ENCODE data around the gene ZNF180. TPM values are rescaled to one million over a fixed set of nuclear protein-coding genes. Genes with fewer than 3 reads are reported as not detected.

Gene ZNF180
- total RNA-seq, 6 donors from 2014 or later: 6.3 to 14.3 (median 10.0) TPM

GRCh38 chr19:44521370-44521769 lies 21.0 kb upstream of the ZNF180 start:
- Histone ChIP-seq H3K4me1 (no peaks in the 10 kb centered on the region), H3K27ac (no peak overlapping the region), H3K27me3 (no peaks in the 10 kb centered on the region), H3K4me3 (no peak overlapping the region), H3K36me3 (no peaks in the 10 kb centered on the region), H3K9me3 (no peaks in the 10 kb centered on the region)
- DNase-seq (no peak), ATAC-seq (ENCODE audit: low FRiP score in 2 of 2) (no peak)
- TF ChIP-seq CTCF (IDR thresholded peaks at IDR 0.05): no peak
- TF ChIP-seq POLR2AphosphoS5 (IDR thresholded peaks at IDR 0.05): no peak
- no peak for TF ChIP-seq POLR2A (IDR thresholded peaks at IDR 0.05)
- no peak for TF ChIP-seq EP300 (IDR thresholded peaks at IDR 0.05)
- WGBS, 2 donors: 88 to 93% methylated on average over 2 of the region's 2 CpGs

- H3K4me3 ChIP-seq: no peak overlapping the region
- no peak for TF ChIP-seq CTCF (IDR thresholded peaks at IDR 0.05)
- WGBS, 2 donors: 71 to 83% methylated on average over 6 to 7 of the region's 7 CpGs
Measured at GRCh38 chr19:44517146-44517545, 16.8 kb upstream of the ZNF180 start.

DNA sequence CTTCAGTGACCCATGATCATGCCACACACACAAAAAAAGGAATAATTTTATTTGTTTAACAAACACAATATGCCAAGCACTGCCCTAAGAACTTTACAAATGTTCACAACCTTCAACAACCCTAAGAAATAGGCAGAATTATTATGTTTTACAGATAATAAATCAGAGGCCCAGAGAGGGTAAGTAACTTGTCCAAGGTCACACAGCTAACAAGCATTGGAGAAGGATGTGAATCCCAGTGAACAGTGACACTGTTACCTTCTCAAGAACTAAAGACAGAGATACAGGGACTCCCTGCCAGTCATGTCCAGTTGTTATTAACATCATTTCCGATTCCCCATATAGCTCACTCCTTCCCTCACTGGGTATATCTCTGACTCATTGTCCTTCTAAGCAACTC lies 15.6 kb upstream of the ZNF180 start:
- no peak for TF ChIP-seq CTCF (IDR thresholded peaks at IDR 0.05)
- no peak for TF ChIP-seq POLR2AphosphoS5 (IDR thresholded peaks at IDR 0.05)
- no peak for TF ChIP-seq EP300 (IDR thresholded peaks at IDR 0.05)
- no peak for TF ChIP-seq POLR2A (IDR thresholded peaks at IDR 0.05)
- Histone ChIP-seq H3K36me3 (no peaks in the 10 kb centered on the region), H3K27me3 (no peaks in the 10 kb centered on the region), H3K4me1 (no peaks in the 10 kb centered on the region), H3K27ac (no peak overlapping the region), H3K9me3 (no peaks in the 10 kb centered on the region), H3K4me3 (no peak overlapping the region)
- no peak for ATAC-seq (ENCODE audit: low FRiP score in 2 of 2)
- no peak for DNase-seq
- 97 to 100% methylated on average over 1 of the region's 1 CpG for WGBS, 2 donors

More at GRCh38 chr19:44517146-44517545, 16.8 kb upstream of the ZNF180 start:
- ATAC-seq (ENCODE audit: low FRiP score in 2 of 2): no peak
- DNase-seq: no peak
- no peaks in the 10 kb centered on the region for H3K27me3 ChIP-seq
- no peaks in the 10 kb centered on the region for H3K36me3 ChIP-seq
- H3K9me3 ChIP-seq: no peaks in the 10 kb centered on the region
- H3K27ac ChIP-seq: no peak overlapping the region
- H3K4me1 ChIP-seq: no peaks in the 10 kb centered on the region

DNA sequence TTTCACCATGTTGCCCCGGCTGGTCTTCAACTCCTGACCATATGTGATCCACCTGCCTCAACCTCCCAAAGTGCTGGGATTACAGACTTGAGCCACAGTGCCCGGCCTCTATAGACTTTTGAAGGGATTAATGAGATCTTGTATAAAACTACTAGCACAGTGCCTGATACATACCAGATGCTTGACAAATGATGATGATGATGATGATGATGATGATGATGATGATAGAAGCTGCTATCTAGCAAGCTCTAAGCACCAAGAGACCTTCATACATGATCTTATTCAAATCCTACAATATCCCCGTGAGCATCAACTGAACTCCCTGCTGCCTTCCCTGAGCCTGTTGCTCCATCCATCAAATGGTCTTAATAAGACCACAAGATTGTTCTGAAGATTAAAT lies 14.7 kb upstream of the ZNF180 start:
- Histone ChIP-seq H3K27me3 (no peaks in the 10 kb centered on the region), H3K27ac (no peak overlapping the region), H3K4me3 (no peak overlapping the region), H3K4me1 (no peaks in the 10 kb centered on the region), H3K9me3 (no peaks in the 10 kb centered on the region), H3K36me3 (no peaks in the 10 kb centered on the region)
- no peak for TF ChIP-seq EP300 (IDR thresholded peaks at IDR 0.05)
- TF ChIP-seq POLR2AphosphoS5 (IDR thresholded peaks at IDR 0.05): no peak
- no peak for TF ChIP-seq POLR2A (IDR thresholded peaks at IDR 0.05)
- no peak for TF ChIP-seq CTCF (IDR thresholded peaks at IDR 0.05)
- 80 to 86% methylated on average over 3 of the region's 3 CpGs for WGBS, 2 donors
- ATAC-seq (ENCODE audit: low FRiP score in 2 of 2) (no peak), DNase-seq (no peak)

Data from upper lobe of left lung (tissue), 6 donors.